22Rv1 (cell line): ENCODE results near the gene RAPGEF4.

Experiments
- CTCF ChIP-seq: fragments of 450-650 bp; IDR thresholded peaks from 2 replicates; pipeline ENCODE4 v1.5.1; 2017; ENCODE audit warnings: mild to moderate bottlenecking
- ZFX ChIP-seq: fragments of 450-650 bp; IDR thresholded peaks from 2 replicates; pipeline ENCODE4 v1.6.1; 2017; ENCODE audit warnings: antibody characterized with exemption, borderline replicate concordance

- TF ChIP-seq CTCF: no peak
- no peak for TF ChIP-seq ZFX
Observed at GRCh38 chr2:172833898-172834297, 98.3 kb downstream of the RAPGEF4 start.
